NCI-H2171 treated with DMSO at 0.1 percent for 48 hours (cell line): ENCODE results near the gene CDADC1.

Source experiments
- DNase-seq: peaks from one replicate; lab custom pipeline; 2025; lab: John Stamatoyannopoulos, UW

The CDADC1 gene

GRCh38 chr13:49295244-49295643 lies 47.5 kb downstream of the CDADC1 start:
- DNase-seq = no peak

- DNase-seq = no peak
These were observed 48.9 kb downstream of the CDADC1 start for GRCh38 chr13:49296659-49297058.

GRCh38 chr13:49297338-49297737 lies 49.6 kb downstream of the CDADC1 start:
- DNase-seq = no peak

- no peak for DNase-seq
These were observed 50.7 kb downstream of the CDADC1 start for GRCh38 chr13:49298416-49298815.

- no peak for DNase-seq
These were observed 51.3 kb downstream of the CDADC1 start for GRCh38 chr13:49298903-49299605.

GRCh38 chr13:49300276-49300675 lies 52.6 kb downstream of the CDADC1 start:
- no peak for DNase-seq

GRCh38 chr13:49300739-49301589 lies 53.2 kb downstream of the CDADC1 start:
- peak; percentile 82 for DNase-seq

GRCh38 chr13:49302222-49302621 lies 54.5 kb downstream of the CDADC1 start:
- no peak for DNase-seq

GRCh38 chr13:49302817-49303216 lies 55.1 kb downstream of the CDADC1 start:
- no peak for DNase-seq

GRCh38 chr13:49303533-49304252 lies 56.0 kb downstream of the CDADC1 start:
- no peak for DNase-seq

GRCh38 chr13:49304356-49304755 lies 56.6 kb downstream of the CDADC1 start:
- no peak for DNase-seq

GRCh38 chr13:49304763-49305700 lies 57.3 kb downstream of the CDADC1 start:
- no peak for DNase-seq

- DNase-seq = no peak
These were observed 58.2 kb downstream of the CDADC1 start for GRCh38 chr13:49305792-49306425.

GRCh38 chr13:49307365-49307764 lies 59.6 kb downstream of the CDADC1 start:
- DNase-seq = no peak

GRCh38 chr13:49308097-49308875 lies 60.6 kb downstream of the CDADC1 start:
- no peak for DNase-seq

GRCh38 chr13:49308921-49309408 lies 61.2 kb downstream of the CDADC1 start:
- DNase-seq = no peak

- DNase-seq = peak; percentile 22
These were observed 62.5 kb downstream of the CDADC1 start for GRCh38 chr13:49310251-49310650.

- no peak for DNase-seq
These were observed 64.1 kb downstream of the CDADC1 start for GRCh38 chr13:49311816-49312215.

- no peak for DNase-seq
These were observed 66.7 kb downstream of the CDADC1 start for GRCh38 chr13:49314344-49314882.
